GM10847 (cell line): ENCODE results near the gene ORMDL1.

Experiments used
- POLR2A ChIP-seq: IDR thresholded peaks from 2 replicates; pipeline ENCODE4 v1.6.1; 2011; ENCODE audit not compliant: insufficient read length; ENCODE audit errors: extremely low read depth

Gene ORMDL1

DNA sequence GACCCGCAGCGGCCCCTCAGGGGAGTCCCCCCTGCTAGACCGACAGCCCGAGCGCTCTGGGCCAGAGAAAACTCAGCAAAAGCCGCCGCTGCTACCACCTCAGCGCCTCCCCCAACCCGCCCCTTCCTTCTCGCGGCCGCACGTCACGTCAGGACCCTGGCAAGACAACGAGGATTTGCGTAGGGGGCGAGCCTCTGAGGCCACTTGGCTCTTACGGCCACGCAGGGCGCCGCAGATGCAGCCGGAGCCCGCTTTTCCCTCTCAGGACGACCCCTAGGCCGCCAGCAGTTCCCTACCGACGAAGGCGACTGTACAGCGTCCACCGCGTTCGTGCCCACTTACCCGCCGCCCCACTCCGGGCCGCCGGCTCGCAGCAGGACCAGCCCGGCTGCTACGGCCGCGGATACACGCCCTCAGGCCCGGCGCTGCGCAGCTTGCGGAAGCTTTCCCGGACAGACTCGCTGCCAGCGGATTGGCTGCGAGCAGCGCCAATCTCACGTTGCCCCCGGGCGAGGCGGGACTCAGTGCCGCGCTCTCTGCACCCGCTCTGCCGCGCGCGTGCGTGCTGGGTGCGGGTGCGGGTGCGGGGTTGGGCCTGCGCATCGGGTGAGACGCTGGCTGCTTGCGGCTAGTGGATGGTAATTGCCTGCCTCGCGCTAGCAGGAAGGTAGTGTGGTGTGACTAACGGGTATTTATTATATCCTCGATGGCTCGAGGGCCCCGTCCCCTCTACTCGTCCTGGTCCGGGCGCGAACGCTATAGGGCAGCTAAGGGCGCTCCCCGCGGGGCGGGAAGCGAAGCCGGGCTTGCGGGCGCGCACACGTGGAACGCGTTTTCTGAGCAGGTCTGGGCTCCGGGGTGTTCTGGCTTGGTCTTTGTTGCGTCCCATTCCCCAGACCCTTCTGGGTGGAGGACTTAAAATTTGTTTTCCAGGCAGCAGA, at the start of gene ORMDL1, which contains the start of gene PMS1:
TSS of gene ORMDL1 (minus strand) at position 413 of the 941 bp plus-strand sequence. CDS start 1,744 bp downstream, outside the sequence.
TSS of gene PMS1 (plus strand) at position 524 of the 941 bp plus-strand sequence. CDS start 7,360 bp downstream, outside the sequence.
- TF ChIP-seq POLR2A, result peak; percentile 92

- TF ChIP-seq POLR2A, result no peak
Measured at GRCh38 chr2:189830510-189830909, 46.4 kb upstream of the ORMDL1 start.

DNA sequence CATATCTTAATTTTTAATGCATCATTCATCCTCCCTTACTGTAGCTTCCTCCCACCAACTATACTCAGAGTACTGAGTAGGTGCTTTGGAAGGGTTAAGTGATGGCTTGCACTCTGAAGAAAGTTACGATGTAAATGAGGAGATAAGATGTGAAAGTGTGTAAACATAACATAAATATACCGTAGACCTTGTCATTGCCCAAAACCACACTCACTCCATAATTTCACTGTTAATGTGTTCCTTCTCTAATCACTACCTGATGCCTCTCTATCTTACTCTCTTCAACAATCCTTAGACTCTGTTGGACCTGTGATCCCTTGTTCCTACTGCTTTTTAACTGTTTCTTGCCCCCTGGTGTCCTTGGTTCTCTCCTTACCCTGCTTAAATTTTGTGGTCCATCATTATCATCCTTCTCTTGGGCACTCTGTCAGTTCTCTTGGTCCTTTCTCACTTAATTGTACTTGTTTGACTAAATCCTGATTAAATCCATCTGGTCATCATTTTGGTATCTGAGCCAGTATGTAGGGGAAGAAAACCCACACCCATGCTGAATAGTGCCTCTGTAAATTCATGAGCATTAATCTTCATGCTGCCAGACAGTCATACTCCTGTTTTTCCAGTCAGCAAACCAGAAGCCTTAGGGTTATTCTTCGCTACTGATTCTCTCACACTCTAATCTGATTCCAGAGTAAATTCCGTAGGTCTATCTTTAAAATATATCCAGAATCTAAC, 45.1 kb upstream of the ORMDL1 start:
- no peak for TF ChIP-seq POLR2A

DNA sequence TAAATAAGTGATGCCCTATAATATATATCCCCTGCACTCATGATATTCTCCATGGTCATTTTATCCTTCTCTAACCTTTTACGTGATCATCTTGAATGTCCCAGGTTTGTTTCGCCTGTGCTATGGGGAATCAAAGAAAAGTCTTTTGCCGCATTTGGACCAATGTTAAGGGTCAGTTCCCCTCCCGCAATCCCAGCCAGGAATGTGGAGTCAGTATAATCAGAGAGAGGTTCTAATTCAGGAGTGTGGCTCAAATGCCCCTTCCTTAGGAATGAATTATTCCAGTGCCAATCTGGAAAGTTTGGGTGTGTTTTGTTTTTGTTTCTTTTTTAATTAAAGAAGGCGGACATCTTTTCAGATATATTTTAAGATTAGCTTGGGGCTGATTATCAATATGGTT, 41.9 kb upstream of the ORMDL1 start:
- TF ChIP-seq POLR2A, result no peak

DNA sequence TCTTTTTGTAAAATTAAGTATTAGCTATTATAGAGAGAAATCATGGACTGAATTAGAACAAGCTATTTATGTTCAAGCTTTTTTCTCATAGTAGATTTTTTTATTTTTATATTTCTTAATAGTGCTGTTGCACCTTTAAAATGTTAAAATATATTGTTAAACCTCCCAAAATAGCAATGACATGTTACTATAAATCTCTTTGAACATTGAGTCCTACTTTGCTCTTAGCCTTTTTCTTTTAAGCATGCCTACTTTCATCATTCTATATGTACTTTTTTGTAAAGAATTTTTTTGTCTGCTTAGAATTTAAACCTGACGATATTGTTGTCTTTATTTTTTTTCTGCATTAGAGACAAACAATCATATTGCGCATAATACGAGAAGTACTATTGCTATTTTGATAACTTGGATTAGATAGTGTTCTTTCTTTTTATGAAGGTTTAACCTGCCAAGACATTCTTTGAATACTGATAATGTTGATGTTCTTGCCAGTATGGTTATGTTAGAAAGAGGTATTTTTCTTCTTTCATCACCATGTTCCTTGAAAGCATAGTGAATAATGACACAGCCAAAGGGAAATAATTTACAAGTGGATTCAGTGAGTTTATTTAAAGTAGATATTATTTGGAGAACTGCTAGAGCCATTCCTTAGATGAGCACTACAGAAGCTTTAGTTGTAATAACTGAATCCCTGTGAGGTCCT, 40.7 kb upstream of the ORMDL1 start:
- TF ChIP-seq POLR2A, result no peak

GRCh38 chr2:189821953-189822748, 38.0 kb upstream of the ORMDL1 start:
- TF ChIP-seq POLR2A, result no peak

DNA sequence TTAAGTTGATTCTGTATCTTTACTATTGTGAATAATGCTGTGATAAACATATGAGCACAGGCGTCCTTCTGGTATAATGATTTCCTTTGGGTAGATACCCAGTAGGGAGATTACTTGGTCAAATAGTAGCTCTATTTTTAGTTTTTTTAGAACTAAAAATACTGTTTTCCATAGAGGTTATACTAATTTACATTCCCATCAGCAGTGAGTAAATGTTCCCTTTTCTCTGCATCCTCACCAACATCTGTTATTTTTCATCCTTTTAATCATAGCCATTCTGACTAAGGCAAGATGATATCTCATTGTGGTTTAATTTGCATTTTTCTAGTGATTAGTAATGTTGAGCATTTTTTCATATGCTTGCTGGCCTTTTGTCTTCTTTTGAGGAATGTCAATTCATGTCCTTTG, 35.2 kb upstream of the ORMDL1 start:
- TF ChIP-seq POLR2A, result no peak

DNA sequence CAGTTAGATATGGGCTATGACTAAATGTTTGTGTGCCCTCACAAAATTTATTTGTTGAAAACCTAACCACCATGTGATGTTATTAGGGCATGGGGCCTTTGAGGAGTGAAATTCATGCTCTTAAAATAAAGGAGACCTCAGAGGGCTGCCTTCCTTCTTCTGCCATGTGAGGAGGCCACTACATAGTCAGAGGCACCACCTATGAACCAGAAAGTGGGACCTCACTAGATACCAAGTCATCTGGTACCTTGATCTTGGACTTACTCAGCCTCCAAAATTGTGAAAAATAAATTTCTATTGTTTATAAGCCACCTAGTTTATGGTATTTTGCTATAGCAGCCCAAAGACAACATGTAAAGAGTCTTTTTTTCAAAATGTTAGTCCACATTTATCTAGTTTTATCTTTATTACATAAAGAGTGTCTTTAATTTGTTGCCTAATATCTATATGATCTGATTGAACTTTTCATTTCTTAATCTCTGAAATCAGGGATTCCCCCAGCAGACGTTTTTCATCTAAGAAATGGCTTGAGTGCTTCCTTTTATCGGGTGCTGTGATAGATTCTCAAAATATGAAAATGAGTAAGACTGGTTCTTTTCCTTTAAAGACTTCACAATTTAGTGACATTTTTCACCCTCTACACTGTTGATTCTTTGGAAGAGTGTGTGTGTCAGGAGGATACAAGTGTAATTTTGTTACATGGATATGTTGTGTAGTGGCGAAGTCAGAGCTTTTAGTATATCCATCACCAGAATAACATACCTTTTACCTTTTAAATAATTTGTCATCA, 34.3 kb upstream of the ORMDL1 start:
- TF ChIP-seq POLR2A, result no peak

- no peak for TF ChIP-seq POLR2A
Measured at GRCh38 chr2:189803431-189803830, 19.3 kb upstream of the ORMDL1 start.

GRCh38 chr2:189802396-189802912, 18.3 kb upstream of the ORMDL1 start:
- no peak for TF ChIP-seq POLR2A

DNA sequence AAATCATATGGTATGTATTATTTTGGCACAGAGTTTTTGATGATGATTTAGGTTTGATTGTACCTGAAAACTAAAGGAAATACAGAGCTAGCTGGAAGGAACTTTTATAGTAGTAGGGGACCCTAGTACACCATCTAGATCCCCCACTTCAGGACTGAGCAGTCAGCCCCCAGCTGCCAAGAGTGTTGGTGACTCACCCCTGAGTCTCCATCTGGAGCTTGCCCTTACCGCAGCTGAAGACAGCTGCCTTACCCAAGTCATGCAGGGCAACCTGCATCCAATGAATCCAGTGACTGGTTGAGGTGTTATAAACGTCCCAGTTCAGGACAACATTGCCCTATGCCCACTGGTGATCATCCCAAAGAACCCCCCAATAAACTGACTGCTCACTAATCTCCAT, 15.4 kb upstream of the ORMDL1 start:
- TF ChIP-seq POLR2A, result no peak

DNA sequence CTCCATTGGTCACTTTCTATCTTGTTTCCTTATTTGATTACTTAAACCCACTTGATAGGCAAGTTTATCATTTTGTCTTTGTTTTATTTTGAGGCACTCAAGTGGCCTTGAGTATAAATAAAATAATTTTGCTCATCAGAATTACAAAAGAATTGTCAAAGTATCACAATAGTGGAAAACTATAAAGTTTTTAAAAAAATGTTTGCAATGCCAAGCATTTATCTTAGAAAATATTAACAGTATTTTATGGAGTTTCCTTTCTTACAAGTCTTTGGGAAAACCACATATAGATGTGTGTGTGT, 14.8 kb upstream of the ORMDL1 start:
- no peak for TF ChIP-seq POLR2A

DNA sequence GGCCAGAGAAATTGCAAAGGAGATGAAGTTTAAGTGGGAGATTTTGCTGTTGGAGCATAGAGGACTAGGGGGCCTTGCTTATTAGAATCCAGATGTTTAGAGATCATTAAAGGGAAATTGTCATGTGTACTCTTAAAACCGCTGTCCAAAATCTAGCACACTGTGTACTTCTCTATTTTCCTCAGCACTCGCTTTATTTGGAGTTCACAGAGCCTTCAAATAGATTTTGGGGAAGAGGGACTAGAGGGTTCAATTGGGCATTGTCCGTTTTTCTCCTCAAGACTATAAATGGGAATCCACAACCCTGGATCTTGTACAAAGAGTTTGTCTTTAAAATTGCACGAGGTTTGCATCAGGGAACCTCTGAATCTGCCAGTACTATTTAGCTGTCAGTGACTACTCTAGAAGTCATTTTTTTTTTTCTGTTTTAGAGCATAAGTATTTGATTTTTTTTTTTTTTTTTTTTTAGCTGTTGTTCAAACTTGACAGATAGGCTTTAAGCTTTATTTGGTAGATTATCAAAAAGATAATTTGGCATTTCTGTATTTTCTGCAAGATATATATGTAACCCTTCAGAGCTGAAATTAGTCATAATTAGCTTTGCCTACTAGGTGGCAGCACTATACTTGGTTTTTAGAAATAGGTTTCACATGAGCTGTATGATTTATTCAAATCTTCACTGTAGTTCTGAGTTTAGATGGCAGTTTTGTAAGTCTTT, 14.3 kb upstream of the ORMDL1 start:
- no peak for TF ChIP-seq POLR2A
